Spleen (tissue), 11 donors: ENCODE results near the gene NME2. TPM values are rescaled to one million over a fixed set of nuclear protein-coding genes. Genes with fewer than 3 reads are reported as not detected.

Experiments used
- DNase-seq: peaks from one replicate; pipeline ENCODE4 v3.0.0-alpha.2; 2020
- H3K27ac ChIP-seq, 8 donors: fragments of 200-600 bp; sonication (generic) in 7 of 8; 1 replicate in 4 of 8; 2 replicates in 4 of 8; pipeline versions ENCODE4 v1.5.0 to v1.8.0; 2016 to 2021; ENCODE audit warnings: inconsistent platforms in 4 of 8, mild to moderate bottlenecking in 4 of 8, moderate library complexity in 1 of 8
- H3K27me3 ChIP-seq, 7 donors: fragments of 200-600 bp; sonication (generic) in 6 of 7; replicated peaks in 1 of 7; 1 replicate in 4 of 7; 2 replicates in 3 of 7; pipeline versions ENCODE4 v1.5.0 to v1.8.0; 2016 to 2021; ENCODE audit warnings: inconsistent platforms in 3 of 7, mild to moderate bottlenecking in 1 of 7
- H3K36me3 ChIP-seq, 6 donors: fragments of 200-600 bp; sonication (generic) in 5 of 6; 1 replicate in 4 of 6; 2 replicates in 2 of 6; pipeline versions ENCODE4 v1.5.0 to v1.8.0; 2016 to 2021; ENCODE audit warnings: inconsistent platforms in 2 of 6
- H3K4me1 ChIP-seq, 6 donors: fragments of 200-600 bp; sonication (generic) in 5 of 6; 1 replicate in 3 of 6; 2 replicates in 3 of 6; pipeline versions ENCODE4 v1.5.0 to v1.8.0; 2016 to 2021; ENCODE audit warnings: inconsistent platforms in 3 of 6
- H3K4me3 ChIP-seq, 8 donors: fragments of 200-600 bp; sonication (generic) in 7 of 8; 1 replicate in 4 of 8; 2 replicates in 4 of 8; pipeline versions ENCODE4 v1.5.0 to v1.8.0; 2016 to 2021; ENCODE audit warnings: inconsistent platforms in 4 of 8, mild to moderate bottlenecking in 4 of 8, moderate library complexity in 2 of 8
- H3K9me3 ChIP-seq, 8 donors: fragments of 200-600 bp; sonication (generic) in 7 of 8; 1 replicate in 4 of 8; 2 replicates in 4 of 8; pipeline versions ENCODE4 v1.5.0 to v1.8.0; 2016 to 2021; ENCODE audit warnings: inconsistent platforms in 4 of 8
- POLR2A ChIP-seq, 3 donors: fragments of 450-650 bp; IDR thresholded peaks; one replicate each; pipeline ENCODE4 v1.5.1; 2017; ENCODE audit warnings: antibody characterized with exemption in 3 of 3, mild to moderate bottlenecking in 1 of 3
- POLR2AphosphoS5 ChIP-seq, 3 donors: sonication (generic); formaldehyde crosslinking; IDR thresholded peaks; one replicate each; pipeline ENCODE4 v1.5.1; 2017; ENCODE audit warnings: antibody characterized with exemption in 3 of 3
- WGBS, 5 donors: extraction: QIAGEN DNeasy Blood & Tissue Kit in 3 of 5; methylation state at CpG; one replicate each; pipeline versions ENCODE4 v1.1.5 to v1.1.7; 2013 to 2018; 5-methylcytosine and 5-hydroxymethylcytosine counted together
- intact Hi-C: fragments of 100-400 bp; cut with DNase I; formaldehyde crosslinking; loops from one replicate; pipeline ENCODE4 v1.15.0; 2023; ENCODE audit warnings: low total_unique reads
- polyA plus RNA-seq, 3 donors: library from polyadenylated mRNA; stranded (reverse); fragments of 200-250 nt; gene quantifications; one replicate each; pipeline ENCODE4 v1.2.1, GENCODE V29; 2013
- total RNA-seq, 7 donors: library from RNA; depleted of rRNA in 3 of 7; stranded (reverse); fragments of >200 nt in 3 of 7; fragmentation: NEBNext Ultra II Directional in 4 of 7; extraction: Animal tissue kit (Norgen Biotek cat#: 25700) in 4 of 7; gene quantifications; one replicate each; pipeline versions ENCODE4 v1.1.0 to v1.2.1, GENCODE V29; 2016 to 2021
- TF ChIP-seq, protein P1 (sequence below), 11 experiments: fragments of 200-600 bp in 7 of 11; fragments of 450-650 bp in 4 of 11; sonication (generic) in 4 of 11; IDR thresholded peaks in 8 of 11; conservative IDR thresholded peaks in 3 of 11; 1 replicate in 7 of 11; 2 replicates in 4 of 11; pipeline versions ENCODE4 v1.4.0 to v1.8.0; 2016 to 2021; ENCODE audit warnings: antibody characterized with exemption in 11 of 11, inconsistent platforms in 4 of 11, mild to moderate bottlenecking in 1 of 11
- donor health status: healthy with polysubstance abuse.
- donor health status: DM: no; HTN: no; CAD: no; lungs with moderate emphysema.
- donor health status: DM: no; HTN: no; CAD: no.
- donor health status: Bipolar disorder and iron deficiency.
- donor health status: healthy.
- donor health status: DM: no; HTN: no; CAD: no.
- donor health status: DM: yes; HTN: yes; CAD: no.

The NME2 gene
- total and polyA plus RNA-seq, 10 donors = 209 to 746 (median 280) TPM

- intact Hi-C loops = no loop called here
- WGBS, 5 donors = 93 to 98% (median 96%) methylated on average over 8 of the region's 8 CpGs
Measured at GRCh38 chr17:51155416-51155815, 10.8 kb upstream of the NME2 start.

DNA sequence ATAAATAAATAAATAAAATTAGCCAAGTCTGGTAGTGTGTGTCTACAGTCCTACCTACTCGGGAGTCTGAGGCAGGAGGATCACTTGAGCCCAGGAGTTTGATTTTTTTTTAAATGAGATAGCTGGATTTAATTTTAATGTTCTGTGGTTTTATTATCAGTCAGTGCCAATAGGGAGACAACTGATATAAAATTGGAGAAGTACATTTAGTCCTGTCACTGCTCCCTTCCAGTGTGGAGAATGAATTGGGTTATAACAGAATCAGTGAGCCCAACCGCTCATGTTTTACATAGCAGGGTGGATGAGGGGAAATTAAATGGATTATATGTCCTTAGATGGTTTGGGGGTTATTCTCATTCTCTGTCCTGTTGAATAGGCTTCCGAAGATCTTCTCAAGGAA, 6.6 kb upstream of the NME2 start:
- no peak overlapping the region for H3K4me3 ChIP-seq
- H3K27me3 ChIP-seq = no peaks in the 10 kb centered on the region
- TF ChIP-seq POLR2AphosphoS5 (IDR thresholded peaks at IDR 0.05) (no peak), POLR2A (IDR thresholded peaks at IDR 0.05) (no peak)
- TF ChIP-seq, protein P1, sequence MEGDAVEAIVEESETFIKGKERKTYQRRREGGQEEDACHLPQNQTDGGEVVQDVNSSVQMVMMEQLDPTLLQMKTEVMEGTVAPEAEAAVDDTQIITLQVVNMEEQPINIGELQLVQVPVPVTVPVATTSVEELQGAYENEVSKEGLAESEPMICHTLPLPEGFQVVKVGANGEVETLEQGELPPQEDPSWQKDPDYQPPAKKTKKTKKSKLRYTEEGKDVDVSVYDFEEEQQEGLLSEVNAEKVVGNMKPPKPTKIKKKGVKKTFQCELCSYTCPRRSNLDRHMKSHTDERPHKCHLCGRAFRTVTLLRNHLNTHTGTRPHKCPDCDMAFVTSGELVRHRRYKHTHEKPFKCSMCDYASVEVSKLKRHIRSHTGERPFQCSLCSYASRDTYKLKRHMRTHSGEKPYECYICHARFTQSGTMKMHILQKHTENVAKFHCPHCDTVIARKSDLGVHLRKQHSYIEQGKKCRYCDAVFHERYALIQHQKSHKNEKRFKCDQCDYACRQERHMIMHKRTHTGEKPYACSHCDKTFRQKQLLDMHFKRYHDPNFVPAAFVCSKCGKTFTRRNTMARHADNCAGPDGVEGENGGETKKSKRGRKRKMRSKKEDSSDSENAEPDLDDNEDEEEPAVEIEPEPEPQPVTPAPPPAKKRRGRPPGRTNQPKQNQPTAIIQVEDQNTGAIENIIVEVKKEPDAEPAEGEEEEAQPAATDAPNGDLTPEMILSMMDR (IDR thresholded peaks at IDR 0.05 in 8 of 11, conservative IDR thresholded peaks at IDR 0.05 in 3 of 11) = no peak
- intact Hi-C loops = no loop called here
- 93 to 100% (median 98%) methylated on average over 3 of the region's 3 CpGs for WGBS, 5 donors
- DNase-seq = no peak
- peaks cover under 1 to 11% (median 7%) of the 10 kb centered on the region in 6 donors for H3K4me1 ChIP-seq
- peaks cover 0 to 73% (median 42%) of the 10 kb centered on the region in 6 donors for H3K36me3 ChIP-seq
- no peak overlapping the region for H3K27ac ChIP-seq
- no peaks in the 10 kb centered on the region for H3K9me3 ChIP-seq

More at GRCh38 chr17:51155416-51155815, 10.8 kb upstream of the NME2 start:
- H3K9me3 ChIP-seq = no peaks in the 10 kb centered on the region
- peaks cover 6 to 32% (median 26%) of the 10 kb centered on the region in 6 donors for H3K4me1 ChIP-seq
- peaks cover 0 to 44% (median 23%) of the 10 kb centered on the region in 6 donors for H3K36me3 ChIP-seq
- no peak for TF ChIP-seq POLR2A (IDR thresholded peaks at IDR 0.05)
- TF ChIP-seq, protein P1 (IDR thresholded peaks at IDR 0.05 in 8 of 11, conservative IDR thresholded peaks at IDR 0.05 in 3 of 11) = no peak
- no peak for TF ChIP-seq POLR2AphosphoS5 (IDR thresholded peaks at IDR 0.05)
- DNase-seq = no peak
- no peaks in the 10 kb centered on the region for H3K27me3 ChIP-seq
- H3K27ac ChIP-seq = no peak overlapping the region
- H3K4me3 ChIP-seq = no peak overlapping the region

- no peak overlapping the region for H3K27ac ChIP-seq
- 51 to 82% (median 74%) methylated on average over 3 of the region's 3 CpGs for WGBS, 5 donors
- no peak for DNase-seq
- peaks cover 0 to 11% (median 8%) of the 10 kb centered on the region in 6 donors for H3K4me1 ChIP-seq
- intact Hi-C loops = no loop called here
- H3K27me3 ChIP-seq = no peaks in the 10 kb centered on the region
- peaks cover 0 to 70% (median 36%) of the 10 kb centered on the region in 6 donors for H3K36me3 ChIP-seq
- no peak overlapping the region for H3K4me3 ChIP-seq
- TF ChIP-seq, protein P1 (IDR thresholded peaks at IDR 0.05 in 8 of 11, conservative IDR thresholded peaks at IDR 0.05 in 3 of 11) = no peak
- no peak for TF ChIP-seq POLR2A (IDR thresholded peaks at IDR 0.05)
- TF ChIP-seq POLR2AphosphoS5 (IDR thresholded peaks at IDR 0.05) = no peak
- no peaks in the 10 kb centered on the region for H3K9me3 ChIP-seq
Measured at GRCh38 chr17:51161541-51161940, 4.7 kb upstream of the NME2 start.

- Histone ChIP-seq H3K4me3 (peak overlapping the region in 4 of 8 donors; percentile 88 to 99 (median 96)), H3K9me3 (no peaks in the 10 kb centered on the region), H3K4me1 (peaks cover 0 to 34% (median 23%) of the 10 kb centered on the region in 6 donors), H3K27me3 (no peaks in the 10 kb centered on the region), H3K36me3 (peaks cover 0 to 56% (median 33%) of the 10 kb centered on the region in 6 donors), H3K27ac (peak overlapping the region; percentile 86 to 96 (median 93))
- DNase-seq = peak; percentile 83
- intact Hi-C loops = loop anchor here (5.0 kb wide), 1 partner anchor 97 kb away; the partner anchor contains the start of genes MBTD1 and UTP18
- TF ChIP-seq POLR2A (IDR thresholded peaks at IDR 0.05) = no peak
- no peak for TF ChIP-seq POLR2AphosphoS5 (IDR thresholded peaks at IDR 0.05)
- TF ChIP-seq, protein P1 (IDR thresholded peaks at IDR 0.05 in 8 of 11, conservative IDR thresholded peaks at IDR 0.05 in 3 of 11) = no peak
- 75 to 81% (median 78%) methylated on average over 16 of the region's 16 CpGs for WGBS, 5 donors
Measured at GRCh38 chr17:51164911-51165679, 1.1 kb upstream of the NME2 start.
